Body of pancreas (tissue), 4 donors: Measurements from ENCODE around the gene TCF12.

ENCODE experiments used
- CTCF ChIP-seq, 7 experiments: fragments of 450-650 bp in 4 of 7; fragments of 200-600 bp in 3 of 7; sonication (generic) in 3 of 7; IDR thresholded peaks; one replicate each; pipeline ENCODE4 v1.5.1; 2016 to 2019; ENCODE audit warnings: antibody characterized with exemption in 7 of 7
- POLR2A ChIP-seq, 3 donors: fragments of 450-650 bp; IDR thresholded peaks; one replicate each; pipeline ENCODE4 v1.6.1; 2016; ENCODE audit warnings: antibody characterized with exemption in 3 of 3, mild to moderate bottlenecking in 2 of 3

DNA sequence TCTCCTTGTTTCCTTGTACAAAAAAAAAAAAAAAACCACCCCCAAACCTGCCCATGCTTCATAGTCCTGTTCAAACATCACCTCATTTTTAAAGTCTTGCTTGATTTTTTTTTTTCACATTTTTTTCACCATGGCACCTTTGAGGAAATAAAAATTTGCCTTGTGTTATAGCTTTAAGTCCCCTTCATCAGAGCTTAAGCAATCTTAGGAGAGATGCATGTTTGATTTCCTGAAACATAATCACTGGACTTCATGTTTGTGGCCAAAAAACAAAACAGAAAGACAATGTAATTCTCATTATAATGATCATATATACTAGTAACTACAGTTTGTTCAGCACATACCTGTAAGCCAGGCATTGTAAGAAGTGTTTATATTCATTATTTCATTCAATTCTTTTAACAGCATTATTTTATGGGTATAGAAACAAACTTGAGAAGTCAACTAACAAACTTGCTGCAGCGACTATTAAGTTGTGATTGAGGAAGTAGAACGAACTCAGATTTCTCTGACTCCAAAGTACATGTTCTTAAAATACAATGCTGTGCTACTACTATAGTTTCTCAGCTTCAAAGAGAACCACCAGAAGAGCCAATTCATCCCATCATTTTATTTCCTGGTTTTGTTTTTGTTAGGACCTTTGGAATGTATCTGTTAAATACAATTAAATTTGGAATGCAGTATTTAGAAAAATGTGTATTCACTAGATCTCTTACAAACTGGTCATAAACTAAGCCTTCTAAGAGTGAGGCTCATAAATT, 203.8 kb downstream of the TCF12 start:
- TF ChIP-seq CTCF (IDR thresholded peaks at IDR 0.05) (no peak), POLR2A (IDR thresholded peaks at IDR 0.05) (no peak)
